HG02973 (cell line): ENCODE measurements around the gene COL5A1.
"Not testable (repeated sequence)": the region's sequence is repeated elsewhere in the genome, so short reads cannot be mapped to it uniquely, and the experiment has no call there.

Source experiments
- ATAC-seq: cut with Tn5 transposase; IDR thresholded peaks from one replicate; pipeline ENCODE4 v1.9.1; 2021; ENCODE audit warnings: moderate library complexity; ENCODE audit not compliant: unreplicated experiment

COL5A1 gene

GRCh38 chr9:134638502-134639090 is 3.0 kb upstream of the COL5A1 start:
- ATAC-seq, result no peak

- no peak for ATAC-seq
These were observed 1.6 kb upstream of the COL5A1 start for GRCh38 chr9:134639994-134640393.

GRCh38 chr9:134640506-134641172 is 964 bp upstream of the COL5A1 start:
- no peak for ATAC-seq

GRCh38 chr9:134641990-134642384 is 384 bp downstream of the COL5A1 start:
- no peak for ATAC-seq

- ATAC-seq, result no peak
These were observed 980 bp downstream of the COL5A1 start for GRCh38 chr9:134642385-134643181.

GRCh38 chr9:134643222-134643671 is 1.6 kb downstream of the COL5A1 start:
- ATAC-seq, result no peak

GRCh38 chr9:134644401-134644724 is 2.8 kb downstream of the COL5A1 start:
- not testable (repeated sequence) for ATAC-seq

GRCh38 chr9:134644725-134645606 is 3.4 kb downstream of the COL5A1 start:
- no peak for ATAC-seq

- ATAC-seq, result no peak
These were observed 4.2 kb downstream of the COL5A1 start for GRCh38 chr9:134645607-134646365.

GRCh38 chr9:134647359-134648080 is 5.9 kb downstream of the COL5A1 start:
- no peak for ATAC-seq

- no peak for ATAC-seq
These were observed 7.3 kb downstream of the COL5A1 start for GRCh38 chr9:134648701-134649530.

- ATAC-seq, result no peak
These were observed 9.0 kb downstream of the COL5A1 start for GRCh38 chr9:134650431-134651190.

GRCh38 chr9:134651226-134651905 is 9.8 kb downstream of the COL5A1 start:
- ATAC-seq, result no peak

- ATAC-seq, result no peak
These were observed 11.0 kb downstream of the COL5A1 start for GRCh38 chr9:134652291-134653225.

- ATAC-seq, result no peak
These were observed 11.8 kb downstream of the COL5A1 start for GRCh38 chr9:134653259-134654009.

GRCh38 chr9:134655101-134655500 is 13.5 kb downstream of the COL5A1 start:
- ATAC-seq, result no peak
